Motor neuron (in vitro differentiated cells): ENCODE results near the gene YTHDF2. TPM values are rescaled to one million over a fixed set of nuclear protein-coding genes. Genes with fewer than 3 reads are reported as not detected.
A peak's percentile ranks its signal among the peaks of the same experiment; 100 is the strongest.

Experiments
- ATAC-seq, 8 experiments: fragments of 200-7000 bp; cut with Tn5 transposase; replicated peaks in 6 of 8; 2 replicates each; pipeline ENCODE4 v1.8.0; 2021; ENCODE audit warnings: mild to moderate bottlenecking in 8 of 8, moderate library complexity in 8 of 8
- H3K27ac ChIP-seq, 2 donors: fragments of 250-450 bp; sonication (Bioruptor Pico); 2 replicates each; pipeline ENCODE4 v1.9.0; 2021; ENCODE audit warnings: antibody characterized with exemption in 2 of 2, mild to moderate bottlenecking in 2 of 2, moderate library complexity in 1 of 2
- H3K4me1 ChIP-seq, 2 donors: fragments of 250-450 bp; sonication (Bioruptor Pico); replicated peaks in 1 of 2; 2 replicates each; pipeline ENCODE4 v1.6.1; 2021; ENCODE audit warnings: antibody characterized with exemption in 2 of 2, mild to moderate bottlenecking in 2 of 2, moderate library complexity in 1 of 2
- H3K4me3 ChIP-seq, 5 donors: fragments of 250-450 bp; sonication (Bioruptor Pico); 2 replicates each; pipeline ENCODE4 v1.9.0; 2021; ENCODE audit warnings: antibody characterized with exemption in 5 of 5, mild to moderate bottlenecking in 5 of 5, moderate library complexity in 4 of 5
- WGBS, 10 experiments: fragments of 450-650 bp; shearing (Covaris generic); methylation state at CpG; one replicate each; pipeline ENCODE4 v1.0.0; 2022; 5-methylcytosine and 5-hydroxymethylcytosine counted together
- in situ Hi-C, 9 experiments: fragments of 400-800 bp; cut with MboI; loops; one replicate each; pipeline ENCODE4 v1.15.0; 2021; ENCODE audit warnings: low sequenced_read_pairs in 9 of 9, low pct_unique_long_range_greater_than_20kb in 2 of 9; ENCODE audit not compliant: unreplicated experiment in 9 of 9
- total RNA-seq, 8 experiments: library from RNA; unstranded; fragments of 300-600 nt; gene quantifications; 2 replicates each; pipeline versions ENCODE4 v1.2.3 to v1.2.4, GENCODE V29; 2022

The YTHDF2 gene
- total RNA-seq, 8 experiments from 2014 or later: 60.2 to 149 (median 88.6) TPM

GRCh38 chr1:28811766-28812668, 75.3 kb downstream of the YTHDF2 start, which contains the start of gene OPRD1:
OPRD1 (plus strand) TSS chr1:28812170; CDS start chr1:28812384, 214 bp downstream.
- Histone ChIP-seq H3K4me1 (no peaks in the 10 kb centered on the region), H3K4me3 (peak within 1 kb of the TSS; percentile 9 to 24 (median 18)), H3K27ac (no peak within 1 kb of the TSS)
- peak; percentile 14 to 54 (median 30) for ATAC-seq
- 0 to 46% (median 6%) methylated on average over 3 to 13 of the region's 108 CpGs; no CpG with 5 or more reads in 4 of the 10 experiments for WGBS, 10 experiments
- in situ Hi-C loops: no loop called here

- in situ Hi-C loops: no loop called here
- no peak for ATAC-seq
- no peaks in the 10 kb centered on the region for H3K4me1 ChIP-seq
- WGBS, 10 experiments: 33 to 94% (median 71%) methylated on average over 3 to 28 of the region's 34 CpGs; no CpG with 5 or more reads in 2 of the 10 experiments
- H3K4me3 ChIP-seq: no peak overlapping the region
- no peak overlapping the region for H3K27ac ChIP-seq
Observed at GRCh38 chr1:28812669-28813468, 76.1 kb downstream of the YTHDF2 start.

- WGBS, 10 experiments: 35 to 90% (median 82%) methylated on average over 1 to 15 of the region's 15 CpGs; no CpG with 5 or more reads in 2 of the 10 experiments
- Histone ChIP-seq H3K4me3 (no peak overlapping the region), H3K27ac (no peak overlapping the region), H3K4me1 (no peaks in the 10 kb centered on the region)
- ATAC-seq: no peak
- in situ Hi-C loops: no loop called here
Observed at GRCh38 chr1:28813931-28814465, 77.3 kb downstream of the YTHDF2 start.

GRCh38 chr1:28815533-28816185, 78.9 kb downstream of the YTHDF2 start:
- in situ Hi-C loops: no loop called here
- 0 to 80% (median 62%) methylated on average over 2 to 9 of the region's 12 CpGs; no CpG with 5 or more reads in 3 of the 10 experiments for WGBS, 10 experiments
- Histone ChIP-seq H3K4me3 (no peak overlapping the region), H3K27ac (no peak overlapping the region), H3K4me1 (no peaks in the 10 kb centered on the region)
- peak in 6 of 8 experiments; percentile 13 to 46 (median 18) for ATAC-seq

GRCh38 chr1:28817133-28817532, 80.4 kb downstream of the YTHDF2 start:
- H3K4me1 ChIP-seq: no peaks in the 10 kb centered on the region
- H3K27ac ChIP-seq: no peak overlapping the region
- in situ Hi-C loops: no loop called here
- no peak overlapping the region for H3K4me3 ChIP-seq
- ATAC-seq: no peak
- WGBS, 10 experiments: 58 to 75% (median 70%) methylated on average over 2 to 7 of the region's 7 CpGs; no CpG with 5 or more reads in 3 of the 10 experiments

- in situ Hi-C loops: no loop called here
- Histone ChIP-seq H3K4me1 (peaks cover 6 to 9% of the 10 kb centered on the region in 2 donors), H3K4me3 (no peak overlapping the region), H3K27ac (no peak overlapping the region)
- ATAC-seq: no peak
Observed at GRCh38 chr1:28819020-28819419, 82.3 kb downstream of the YTHDF2 start.

Other genes starting within 250 kb of the YTHDF2 start
- gene RCC1, start 230.9 kb upstream of the YTHDF2 start, total RNA-seq: 10 to 100 TPM in 7 of 8 experiments, 1 to 10 TPM in 1; 8.4 to 76.8 (median 16.3) TPM
- 10 to 100 TPM; 11.7 to 40.1 (median 33.0) TPM for gene TRNAU1AP, start 183.9 kb upstream of the YTHDF2 start, total RNA-seq
- 1 to 10 TPM in 5 of 8 experiments, under 1 TPM in 3; 0.36 to 1.9 (median 1.1) TPM for gene RAB42, start 144.7 kb upstream of the YTHDF2 start, total RNA-seq
- gene TAF12, start 93.9 kb upstream of the YTHDF2 start, total RNA-seq: 10 to 100 TPM; 33.9 to 64.4 (median 43.2) TPM
- not detected for gene RNU11, start 88.3 kb upstream of the YTHDF2 start, total RNA-seq
- gene GMEB1, start 68.2 kb upstream of the YTHDF2 start, total RNA-seq: 10 to 100 TPM in 5 of 8 experiments, 1 to 10 TPM in 3; 5.8 to 15.2 (median 11.8) TPM
- 1 to 10 TPM in 1 of 8 experiments, under 1 TPM in 7; 0.10 to 1.2 (median 0.22) TPM for gene OPRD1, start 75.2 kb downstream of the YTHDF2 start, total RNA-seq
- 100 to 1,000 TPM in 3 of 8 experiments, 10 to 100 TPM in 4, 1 to 10 TPM in 1; 8.1 to 205 (median 61.7) TPM for gene EPB41, start 177.6 kb downstream of the YTHDF2 start, total RNA-seq